H9 (cell line): Measurements from ENCODE around the gene RHOD. TPM values are rescaled to one million over a fixed set of nuclear protein-coding genes. Genes with fewer than 3 reads are reported as not detected.

ENCODE experiments used
- DNase-seq: peaks from one replicate; pipeline ENCODE4 v3.0.0-alpha.2; 2017
- H2AFZ ChIP-seq: one replicate; pipeline ENCODE4 v1.6.1; 2013; ENCODE audit warnings: mild to moderate bottlenecking, low read length, control low read depth, moderate library complexity
- H2AK5ac ChIP-seq: 2 replicates; pipeline ENCODE4 v1.6.1; 2013; ENCODE audit warnings: low read length, control low read depth, mixed read lengths; ENCODE audit not compliant: insufficient read length
- H2BK120ac ChIP-seq: one replicate; pipeline ENCODE4 v1.6.1; 2013; ENCODE audit warnings: low read depth, mild to moderate bottlenecking, low read length, control low read depth, inconsistent platforms; ENCODE audit not compliant: poor library complexity, severe bottlenecking
- H2BK12ac ChIP-seq: 2 replicates; pipeline ENCODE4 v1.6.1; 2013; ENCODE audit warnings: low read length, control low read depth, mixed read lengths, low read depth; ENCODE audit not compliant: insufficient read length
- H2BK15ac ChIP-seq: 2 replicates; pipeline ENCODE4 v1.6.1; 2013; ENCODE audit warnings: low read depth, low read length, control low read depth
- H2BK20ac ChIP-seq: one replicate; pipeline ENCODE4 v1.6.1; 2013; ENCODE audit warnings: low read depth, mild to moderate bottlenecking, low read length, control low read depth, inconsistent platforms; ENCODE audit not compliant: poor library complexity, severe bottlenecking
- H2BK5ac ChIP-seq: 2 replicates; pipeline ENCODE4 v1.6.1; 2013; ENCODE audit warnings: low read length, control low read depth, mixed read lengths; ENCODE audit not compliant: insufficient read length
- H3K14ac ChIP-seq: 2 replicates; pipeline ENCODE4 v1.6.1; 2013; ENCODE audit warnings: low read length, control low read depth; ENCODE audit not compliant: insufficient read depth
- H3K18ac ChIP-seq: 2 replicates; pipeline ENCODE4 v1.6.1; 2013; ENCODE audit warnings: low read depth, mild to moderate bottlenecking, mixed read lengths, low read length, control low read depth; ENCODE audit not compliant: insufficient read length
- H3K23ac ChIP-seq: 2 replicates; pipeline ENCODE4 v1.6.1; 2013; ENCODE audit warnings: low read length, control low read depth, mixed read lengths, low read depth; ENCODE audit not compliant: insufficient read length
- H3K23me2 ChIP-seq: 2 replicates; pipeline ENCODE4 v1.6.1; 2013; ENCODE audit warnings: low read depth, mild to moderate bottlenecking, mixed read lengths, low read length, control low read depth; ENCODE audit not compliant: insufficient read length, poor library complexity, severe bottlenecking
- H3K27ac ChIP-seq: 2 replicates; pipeline ENCODE4 v1.5.1; 2013; ENCODE audit warnings: low read length, control low read depth, mixed read lengths, low read depth; ENCODE audit not compliant: insufficient read length
- H3K27me3 ChIP-seq: 2 replicates; pipeline ENCODE4 v1.6.1; 2013; ENCODE audit warnings: low read length, control low read depth, inconsistent platforms; ENCODE audit not compliant: insufficient read depth
- H3K4ac ChIP-seq: 2 replicates; pipeline ENCODE4 v1.6.1; 2013; ENCODE audit warnings: low read depth, mild to moderate bottlenecking, control low read depth, inconsistent platforms, low read length, moderate library complexity
- H3K4me1 ChIP-seq: 2 replicates; pipeline ENCODE4 v1.6.1; 2013; ENCODE audit warnings: low read length, control low read depth, inconsistent platforms; ENCODE audit not compliant: insufficient read depth
- H3K4me2 ChIP-seq: 2 replicates; pipeline ENCODE4 v1.6.1; 2013; ENCODE audit warnings: low read length, control low read depth, mixed read lengths; ENCODE audit not compliant: insufficient read length, insufficient read depth
- H3K56ac ChIP-seq: 2 replicates; pipeline ENCODE4 v1.6.1; 2013; ENCODE audit warnings: low read depth, mild to moderate bottlenecking, mixed read lengths, low read length, control low read depth; ENCODE audit not compliant: insufficient read length
- H3K79me1 ChIP-seq: 2 replicates; pipeline ENCODE4 v1.6.1; 2013; ENCODE audit warnings: low read depth, mild to moderate bottlenecking, moderate library complexity, low read length, control low read depth, inconsistent platforms; ENCODE audit not compliant: insufficient read depth, poor library complexity, severe bottlenecking
- H3K79me2 ChIP-seq: 2 replicates; pipeline ENCODE4 v1.6.1; 2013; ENCODE audit warnings: low read length, control low read depth, inconsistent platforms; ENCODE audit not compliant: insufficient read depth
- H3K9ac ChIP-seq: 2 replicates; pipeline ENCODE4 v1.6.1; 2013; ENCODE audit warnings: low read length, control low read depth, mixed read lengths; ENCODE audit not compliant: insufficient read length; ENCODE audit errors: extremely low read depth
- H3K9me3 ChIP-seq: one replicate; pipeline ENCODE4 v1.6.1; 2013; ENCODE audit warnings: low read depth, low read length, inconsistent platforms; ENCODE audit not compliant: control insufficient read depth
- H3T11ph ChIP-seq: one replicate; pipeline ENCODE4 v1.6.1; 2013; ENCODE audit warnings: mild to moderate bottlenecking, low read length, control low read depth, inconsistent platforms
- H4K20me1 ChIP-seq: one replicate; pipeline ENCODE4 v1.6.1; 2013; ENCODE audit not compliant: control insufficient read depth, insufficient read length, insufficient read depth
- H4K5ac ChIP-seq: 2 replicates; pipeline ENCODE4 v1.6.1; 2013; ENCODE audit warnings: low read depth, mild to moderate bottlenecking, mixed read lengths, low read length, control low read depth; ENCODE audit not compliant: insufficient read length
- H4K8ac ChIP-seq: replicated peaks from 2 replicates; pipeline ENCODE4 v1.6.1; 2013; ENCODE audit warnings: low read length, control low read depth, mixed read lengths, low read depth; ENCODE audit not compliant: insufficient read length
- H4K91ac ChIP-seq: 2 replicates; pipeline ENCODE4 v1.6.1; 2013; ENCODE audit warnings: low read depth, mild to moderate bottlenecking, moderate library complexity, mixed read lengths, low read length, control low read depth; ENCODE audit not compliant: insufficient read length
- H3K27ac Mint-ChIP-seq, 3 experiments: 2 replicates in 2 of 3; 3 replicates in 1 of 3; pipeline ENCODE4 v1.8.0; 2020 to 2021; ENCODE audit warnings: mixed read lengths in 3 of 3, mild to moderate bottlenecking in 1 of 3, moderate library complexity in 1 of 3
- H3K27me3 Mint-ChIP-seq: 2 replicates; pipeline ENCODE4 v1.8.0; 2021; ENCODE audit warnings: low read depth, mild to moderate bottlenecking, moderate library complexity, mixed read lengths
- H3K36me3 Mint-ChIP-seq, 3 experiments: 2 replicates in 2 of 3; 3 replicates in 1 of 3; pipeline ENCODE4 v1.8.0; 2020 to 2021; ENCODE audit warnings: low read depth in 3 of 3, mixed read lengths in 3 of 3; ENCODE audit not compliant: insufficient read depth in 1 of 3
- H3K4me1 Mint-ChIP-seq, 2 experiments: 2 replicates each; pipeline ENCODE4 v1.8.0; 2020; ENCODE audit warnings: mixed read lengths in 2 of 2
- H3K4me3 Mint-ChIP-seq, 2 experiments: 2 replicates in 1 of 2; 3 replicates in 1 of 2; pipeline ENCODE4 v1.8.0; 2020 to 2021; ENCODE audit warnings: mild to moderate bottlenecking in 2 of 2, mixed read lengths in 2 of 2, moderate library complexity in 1 of 2
- H3K9me3 Mint-ChIP-seq, 2 experiments: 2 replicates in 1 of 2; 3 replicates in 1 of 2; pipeline ENCODE4 v1.8.0; 2020; ENCODE audit warnings: mild to moderate bottlenecking in 2 of 2, mixed read lengths in 2 of 2, moderate library complexity in 1 of 2
- CTCF ChIP-seq: fragments of 200-600 bp; sonication (generic); conservative IDR thresholded peaks from 3 replicates; pipeline ENCODE4 v1.8.0; 2021; ENCODE audit warnings: antibody characterized with exemption, mild to moderate bottlenecking
- WGBS: extraction: QIAGEN DNeasy Blood & Tissue Kit; methylation state at CpG from one replicate; pipeline ENCODE4 v1.1.7; 2013; ENCODE audit warnings: missing lambda C conversion rate, low lambda C conversion rate, mixed read lengths; ENCODE audit not compliant: insufficient read length; ENCODE audit errors: extremely low coverage; 5-methylcytosine and 5-hydroxymethylcytosine counted together
- total RNA-seq: library from RNA; stranded (reverse); gene quantifications from 2 replicates; pipeline ENCODE4 v1.2.1, GENCODE V29; 2021

The RHOD gene
- total RNA-seq, 1 experiment from 2014 or later, result 14.8 TPM

GRCh38 chr11:67117176-67117575 is 60.5 kb downstream of the RHOD start:
- H4K8ac ChIP-seq, result no peak overlapping the region
- DNase-seq, result no peak
- no peak overlapping the region for H2AK5ac ChIP-seq
- peaks cover 21% of the 10 kb centered on the region for H3K23me2 ChIP-seq
- H3K9ac ChIP-seq, result peak overlapping the region; percentile 66
- no peak overlapping the region for H2BK12ac ChIP-seq
- no peak overlapping the region for H2BK20ac ChIP-seq
- H3K18ac ChIP-seq, result no peak overlapping the region
- no peak overlapping the region for H3K27ac Mint-ChIP-seq
- no peak overlapping the region for H2BK15ac ChIP-seq
- no peak overlapping the region for H3K23ac ChIP-seq
- H2BK120ac ChIP-seq, result no peak overlapping the region
- H2BK5ac ChIP-seq, result no peak overlapping the region
- H4K5ac ChIP-seq, result no peak overlapping the region
- peak overlapping the region; percentile 83; the same call in 1 of the 2 replicates for H3K14ac ChIP-seq
- no peak for TF ChIP-seq CTCF
- H3K79me2 ChIP-seq, result peaks cover 22% of the 10 kb centered on the region; the same call in 1 of the 2 replicates
- H3K4me1 Mint-ChIP-seq, result peaks cover 38% of the 10 kb centered on the region in 2 experiments
- H3K9me3 ChIP-seq, result no peaks in the 10 kb centered on the region
- H2AFZ ChIP-seq, result no peak overlapping the region
- H3K4me2 ChIP-seq, result peak overlapping the region; percentile 95
- H3T11ph ChIP-seq, result no peak overlapping the region
- H4K91ac ChIP-seq, result no peak overlapping the region
- H3K27me3 ChIP-seq, result no peaks in the 10 kb centered on the region
- peaks cover 0 to 2% of the 10 kb centered on the region in 2 experiments; a peak in 2 of 5 replicates for H3K9me3 Mint-ChIP-seq
- no peaks in the 10 kb centered on the region; the same call in 1 of the 2 replicates for H3K4me1 ChIP-seq
- no peak overlapping the region for H3K27ac ChIP-seq
- peaks cover 3 to 14% (median 5%) of the 10 kb centered on the region in 3 experiments; a peak in 5 of 7 replicates for H3K36me3 Mint-ChIP-seq
- H3K27me3 Mint-ChIP-seq, result no peaks in the 10 kb centered on the region; the same call in 1 of the 2 replicates
- H4K20me1 ChIP-seq, result no peaks in the 10 kb centered on the region
- peak overlapping the region; percentile 72 to 83 for H3K4me3 Mint-ChIP-seq
- no CpG with 5 or more reads among the region's 7 CpGs for WGBS
- H3K79me1 ChIP-seq, result no peaks in the 10 kb centered on the region
- H3K4ac ChIP-seq, result no peak overlapping the region
- no peak overlapping the region for H3K56ac ChIP-seq
